GM06990 (cell line): ENCODE measurements around the gene ABR.

Experiments used
- DNase-seq: peaks from one replicate; pipeline ENCODE4 v3.0.0-alpha.2; 2011; ENCODE audit not compliant: insufficient read length; ENCODE audit errors: extremely low read depth
- H3K27me3 ChIP-seq: replicated peaks from 2 replicates; pipeline ENCODE4 v1.6.0; 2011; ENCODE audit warnings: low read length; ENCODE audit not compliant: control insufficient read depth, insufficient read depth
- H3K36me3 ChIP-seq: 2 replicates; pipeline ENCODE4 v1.5.1; 2011; ENCODE audit warnings: low read length; ENCODE audit not compliant: control insufficient read depth, insufficient read depth
- H3K4me3 ChIP-seq: replicated peaks from 2 replicates; pipeline ENCODE4 v1.5.1; 2011; ENCODE audit warnings: low read depth, mild to moderate bottlenecking, control low read depth, low read length
- TF ChIP-seq, protein P1 (sequence below): IDR thresholded peaks from 2 replicates; pipeline ENCODE4 v1.5.1; 2011; ENCODE audit warnings: low read length, control low read depth, mild to moderate bottlenecking, inconsistent platforms; ENCODE audit not compliant: insufficient read depth, poor library complexity, severe bottlenecking

ABR gene

DNA sequence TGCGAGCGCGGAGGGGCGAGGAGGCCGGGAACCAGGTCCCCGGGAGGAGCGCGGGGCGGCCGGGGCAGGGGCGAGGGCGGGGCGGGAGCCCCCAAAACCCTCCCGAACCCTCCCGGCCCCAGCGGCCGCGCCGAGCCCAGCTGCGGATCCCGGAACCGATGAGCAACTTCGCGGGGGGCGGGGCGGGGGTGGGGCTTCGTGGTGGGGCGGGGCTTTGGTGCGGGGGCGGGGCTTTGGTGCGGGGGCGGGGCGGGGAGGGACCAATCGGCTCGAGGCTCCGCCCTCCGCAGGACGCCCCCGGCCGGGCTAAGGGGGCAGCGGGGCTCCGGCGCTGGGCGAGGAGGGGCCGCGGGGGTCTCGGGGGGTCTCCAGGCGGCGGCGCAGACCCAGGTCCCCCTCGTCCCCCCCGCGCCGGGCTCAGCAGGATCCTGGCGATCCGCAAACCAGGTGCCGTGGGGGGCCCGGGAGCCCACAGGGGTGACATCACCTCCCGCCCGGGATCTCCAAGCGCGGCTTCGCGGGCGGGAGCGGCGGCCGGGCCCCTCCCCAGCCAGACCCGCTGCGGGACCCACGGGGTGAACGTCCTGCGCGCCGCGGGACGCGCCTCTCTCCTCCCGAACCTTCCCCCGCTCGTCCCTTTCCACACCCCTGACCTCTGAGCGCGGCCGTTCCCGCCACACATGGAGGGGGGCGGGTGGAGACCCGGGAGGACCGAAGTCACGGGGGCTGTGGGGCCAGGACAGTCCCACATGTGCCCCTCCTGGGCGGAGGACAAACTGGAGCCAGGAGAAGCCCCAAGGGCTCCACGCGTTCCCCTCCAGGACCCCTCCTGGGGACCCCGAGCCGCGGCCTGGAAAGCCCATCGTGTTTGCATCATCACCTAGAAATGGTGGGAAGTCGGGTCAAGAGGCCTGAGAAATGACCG lies at the start of gene ABR:
ABR (minus strand) TSS at position 164 of the 925 bp plus-strand sequence. CDS start 254 bp downstream, outside the sequence.
- peak within 1 kb of the TSS; percentile 76 for H3K4me3 ChIP-seq
- H3K27me3 ChIP-seq: no peaks in the 10 kb centered on the region

DNA sequence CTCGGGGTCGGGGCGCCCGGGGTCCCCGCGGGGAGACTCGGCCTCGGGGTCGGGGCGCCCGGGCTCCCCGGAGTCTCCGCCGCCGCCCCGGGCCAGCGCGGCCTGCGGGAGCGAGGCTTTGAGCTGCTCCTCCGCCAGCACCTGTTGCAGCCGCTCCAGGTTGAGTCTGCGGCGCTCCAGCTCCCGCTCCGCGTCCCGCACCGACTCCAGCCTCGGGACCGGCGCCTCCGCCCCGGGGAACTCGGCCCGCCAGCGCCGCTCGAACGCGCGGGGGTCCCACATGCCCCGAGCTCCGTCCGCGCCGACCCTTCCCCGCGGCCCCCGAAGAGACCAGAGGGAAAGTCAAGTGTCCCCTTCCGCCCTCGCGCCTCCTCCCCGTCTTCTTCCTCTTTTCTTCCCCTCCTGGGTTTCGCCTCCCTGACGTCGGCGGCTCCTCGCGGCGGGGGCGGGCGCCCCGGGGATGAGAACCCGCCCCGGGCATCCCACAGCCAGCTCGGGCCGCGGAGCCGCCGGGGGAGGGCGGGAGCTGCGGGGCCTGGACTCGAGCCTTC lies 49.6 kb upstream of the ABR start:
- peak; percentile 86 for DNase-seq
- H3K27me3 ChIP-seq: peaks cover 2% of the 10 kb centered on the region; the same call in 1 of the 2 replicates
- H3K36me3 ChIP-seq: peaks cover 6% of the 10 kb centered on the region
- TF ChIP-seq, protein P1, sequence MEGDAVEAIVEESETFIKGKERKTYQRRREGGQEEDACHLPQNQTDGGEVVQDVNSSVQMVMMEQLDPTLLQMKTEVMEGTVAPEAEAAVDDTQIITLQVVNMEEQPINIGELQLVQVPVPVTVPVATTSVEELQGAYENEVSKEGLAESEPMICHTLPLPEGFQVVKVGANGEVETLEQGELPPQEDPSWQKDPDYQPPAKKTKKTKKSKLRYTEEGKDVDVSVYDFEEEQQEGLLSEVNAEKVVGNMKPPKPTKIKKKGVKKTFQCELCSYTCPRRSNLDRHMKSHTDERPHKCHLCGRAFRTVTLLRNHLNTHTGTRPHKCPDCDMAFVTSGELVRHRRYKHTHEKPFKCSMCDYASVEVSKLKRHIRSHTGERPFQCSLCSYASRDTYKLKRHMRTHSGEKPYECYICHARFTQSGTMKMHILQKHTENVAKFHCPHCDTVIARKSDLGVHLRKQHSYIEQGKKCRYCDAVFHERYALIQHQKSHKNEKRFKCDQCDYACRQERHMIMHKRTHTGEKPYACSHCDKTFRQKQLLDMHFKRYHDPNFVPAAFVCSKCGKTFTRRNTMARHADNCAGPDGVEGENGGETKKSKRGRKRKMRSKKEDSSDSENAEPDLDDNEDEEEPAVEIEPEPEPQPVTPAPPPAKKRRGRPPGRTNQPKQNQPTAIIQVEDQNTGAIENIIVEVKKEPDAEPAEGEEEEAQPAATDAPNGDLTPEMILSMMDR: no peak
- peak overlapping the region; percentile 72 for H3K4me3 ChIP-seq

More for the DNA sequence above, at the start of gene ABR:
- no peaks in the 10 kb centered on the region for H3K36me3 ChIP-seq
- TF ChIP-seq, protein P1: no peak
- peak; percentile 60 for DNase-seq

DNA sequence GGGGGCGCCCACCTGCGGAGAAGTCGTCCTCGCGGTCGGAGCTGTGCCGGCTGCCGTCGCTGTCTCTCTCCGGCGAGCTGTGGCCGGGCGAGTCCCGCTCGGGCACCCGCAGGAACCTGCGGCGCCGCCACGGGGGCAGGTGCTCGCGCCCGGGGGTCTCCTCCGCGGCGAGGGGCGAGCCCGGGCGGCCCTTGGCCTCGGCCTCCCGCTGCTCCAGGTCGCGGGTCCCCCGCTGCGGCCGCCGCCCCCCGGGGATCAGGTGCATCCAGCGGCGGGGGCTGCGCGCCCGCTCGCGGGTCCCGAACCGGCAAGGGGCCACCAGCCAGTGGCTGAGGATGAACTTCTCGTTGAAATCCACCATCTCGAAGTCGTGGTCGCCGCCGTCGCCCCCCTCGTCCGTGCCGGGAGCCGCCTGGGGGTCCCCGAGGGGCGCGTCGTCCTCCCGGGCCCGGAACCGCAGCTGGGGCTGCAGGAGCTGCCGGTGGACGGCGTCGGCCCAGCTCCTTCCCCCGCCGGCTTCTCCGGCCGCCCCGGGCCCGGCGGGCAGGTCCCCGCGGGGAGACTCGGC lies 49.1 kb upstream of the ABR start:
- peaks cover 6% of the 10 kb centered on the region for H3K36me3 ChIP-seq
- H3K27me3 ChIP-seq: peaks cover 2% of the 10 kb centered on the region; the same call in 1 of the 2 replicates
- TF ChIP-seq, protein P1: no peak
- peak; percentile 37 for DNase-seq
- H3K4me3 ChIP-seq: peak overlapping the region; percentile 72

DNA sequence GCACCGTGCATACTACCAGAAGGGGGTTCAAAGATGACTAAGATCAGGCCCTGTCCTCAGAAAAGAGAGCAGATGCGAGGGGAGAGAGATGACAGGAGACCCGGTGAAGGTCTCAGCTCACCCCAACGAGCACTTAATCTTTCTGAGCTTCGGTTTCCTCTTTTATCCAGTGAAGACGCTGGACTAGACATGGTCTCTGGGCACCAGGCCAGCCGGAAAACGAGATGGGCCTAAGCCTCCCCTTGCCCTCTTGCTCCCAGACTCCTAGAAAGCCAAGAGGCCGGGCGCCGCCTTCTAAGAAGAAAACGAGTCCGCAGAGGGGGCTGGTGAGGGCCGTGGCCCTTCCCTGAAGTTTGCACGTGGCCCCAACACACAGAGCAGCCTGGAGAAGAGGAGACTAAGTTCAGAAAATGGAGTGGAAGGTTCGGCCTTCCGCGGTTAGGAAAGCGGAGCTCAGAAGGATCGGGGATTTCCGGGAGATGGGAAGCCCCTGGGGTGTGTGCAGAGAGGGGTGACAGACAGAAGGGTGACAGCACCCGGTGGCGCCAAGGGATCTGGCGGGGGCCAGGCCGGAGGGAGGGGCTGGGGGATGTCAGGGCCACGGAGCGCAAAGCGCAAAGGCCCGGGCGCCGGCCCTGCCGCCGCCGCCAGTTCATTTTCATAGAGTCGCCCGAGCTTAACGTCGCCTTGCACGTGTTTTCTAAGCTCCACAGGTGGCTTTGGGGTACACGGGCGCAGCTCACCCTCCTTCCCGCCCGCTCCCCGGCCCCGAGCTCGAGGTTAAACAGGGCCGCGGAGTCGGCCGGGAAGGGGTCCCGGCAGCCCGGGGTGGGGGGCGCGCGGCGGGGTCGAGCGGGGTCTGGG lies 48.4 kb upstream of the ABR start:
- Histone ChIP-seq H3K27me3 (peaks cover 2% of the 10 kb centered on the region; the same call in 1 of the 2 replicates), H3K36me3 (peaks cover 6% of the 10 kb centered on the region), H3K4me3 (peak overlapping the region; percentile 72)
- DNase-seq: peak; percentile 86
- TF ChIP-seq, protein P1: no peak

DNA sequence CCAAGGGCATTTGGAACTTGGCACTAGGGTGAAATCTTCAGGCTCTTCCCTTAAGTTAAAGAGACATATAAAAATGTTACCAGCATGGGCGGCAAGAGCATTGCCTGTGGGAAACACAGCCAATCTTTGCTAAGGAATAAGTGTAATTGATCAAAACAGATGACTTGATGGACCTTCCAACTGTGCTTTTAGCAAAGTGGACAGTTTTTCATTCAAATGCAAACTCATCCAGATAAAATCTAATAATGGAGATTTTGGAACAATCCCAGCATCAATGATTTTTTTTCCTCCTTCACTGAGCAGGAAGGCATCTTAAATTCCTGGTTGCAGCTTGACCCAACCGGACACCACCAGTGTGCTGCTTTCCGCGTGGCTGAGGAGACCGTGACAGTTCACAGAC lies 47.6 kb upstream of the ABR start:
- no peak for DNase-seq
- H3K36me3 ChIP-seq: peaks cover 6% of the 10 kb centered on the region
- peak overlapping the region; percentile 72 for H3K4me3 ChIP-seq
- H3K27me3 ChIP-seq: no peaks in the 10 kb centered on the region; the same call in 1 of the 2 replicates
- TF ChIP-seq, protein P1: no peak
